Measurements from ENCODE around the gene SFMBT2. TPM values are rescaled to one million over a fixed set of nuclear protein-coding genes. Genes with fewer than 3 reads are reported as not detected.

The SFMBT2 gene
- total RNA-seq, 1 experiment from 2014 or later, result 14.3 TPM

- Mint-ChIP-seq H3K9me3 (peaks cover 4% of the 10 kb centered on the region), H3K4me1 (peaks cover 8% of the 10 kb centered on the region), H3K4me3 (no peak overlapping the region), H3K27me3 (ENCODE audit: low read depth) (peaks cover 55% of the 10 kb centered on the region), H3K36me3 (no peaks in the 10 kb centered on the region), H3K27ac (no peak overlapping the region)
- no peak for TF ChIP-seq ZNF532 (CRISPR knock-in tag; IDR thresholded peaks at IDR 0.05; ENCODE audit: borderline replicate concordance)
- TF ChIP-seq MYBL2 (CRISPR knock-in tag; IDR thresholded peaks at IDR 0.05), result no peak
- TF ChIP-seq TEAD1 (CRISPR knock-in tag; IDR thresholded peaks at IDR 0.05), result no peak
- TF ChIP-seq ATF1 (CRISPR knock-in tag; IDR thresholded peaks at IDR 0.05), result no peak
- no peak for TF ChIP-seq GABPB1 (CRISPR knock-in tag; IDR thresholded peaks at IDR 0.05)
- no peak for TF ChIP-seq FOXP4 (CRISPR knock-in tag; IDR thresholded peaks at IDR 0.05)
- DNase-seq (ENCODE audit: low spot score) (no peak), ATAC-seq (no peak)
- ChIA-PET POLR2A (no interaction called here), CTCF (no interaction called here)
Measured at GRCh38 chr10:7414766-7415165, 3.9 kb upstream of the SFMBT2 start.

- POLR2A ChIA-PET, result no interaction called here
Measured at GRCh38 chr10:7412928-7413282, 2.1 kb upstream of the SFMBT2 start.

More at GRCh38 chr10:7412928-7413282, 2.1 kb upstream of the SFMBT2 start:
- Mint-ChIP-seq H3K27ac (no peak overlapping the region), H3K4me1 (peaks cover 12% of the 10 kb centered on the region), H3K4me3 (peak overlapping the region; percentile 92), H3K9me3 (no peaks in the 10 kb centered on the region), H3K36me3 (no peaks in the 10 kb centered on the region), H3K27me3 (ENCODE audit: low read depth) (peaks cover 62% of the 10 kb centered on the region)
- DNase-seq (ENCODE audit: low spot score) (peak; percentile 52), ATAC-seq (peak; percentile 12)
- CTCF ChIA-PET, result interaction anchor here (0.6 to 5.6 kb wide), 3 partner anchors 112 to 1796 kb away, joined by 5 to 26 read pairs (median 7); no protein-coding TSS in a partner anchor
- TF ChIP-seq TEAD1 (CRISPR knock-in tag; IDR thresholded peaks at IDR 0.05) (no peak), NR2C2 (CRISPR knock-in tag; IDR thresholded peaks at IDR 0.05) (no peak), RELA (CRISPR knock-in tag; IDR thresholded peaks at IDR 0.05; ENCODE audit: borderline replicate concordance) (no peak; the same call in 1 of the 2 replicates), HMGA2 (CRISPR knock-in tag; IDR thresholded peaks at IDR 0.05) (no peak), SP1 (CRISPR knock-in tag; conservative IDR thresholded peaks at IDR 0.05) (0 out of 2 replicates have a peak, but pooled peaks have one; percentile 36), TCF7 (CRISPR knock-in tag; IDR thresholded peaks at IDR 0.05; ENCODE audit: low read depth) (no peak), NR3C1 (CRISPR knock-in tag; conservative IDR thresholded peaks at IDR 0.05; ENCODE audit: low read depth) (no peak), FOXP4 (CRISPR knock-in tag; IDR thresholded peaks at IDR 0.05) (0 out of 2 replicates have a peak, but pooled peaks have one; percentile 32), ZNF671 (CRISPR knock-in tag; IDR thresholded peaks at IDR 0.05) (no peak), SMAD4 (CRISPR knock-in tag; IDR thresholded peaks at IDR 0.05) (no peak)
- TF ChIP-seq, protein P1, sequence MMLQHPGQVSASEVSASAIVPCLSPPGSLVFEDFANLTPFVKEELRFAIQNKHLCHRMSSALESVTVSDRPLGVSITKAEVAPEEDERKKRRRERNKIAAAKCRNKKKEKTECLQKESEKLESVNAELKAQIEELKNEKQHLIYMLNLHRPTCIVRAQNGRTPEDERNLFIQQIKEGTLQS (CRISPR knock-in tag; conservative IDR thresholded peaks at IDR 0.05), result no peak
- TF ChIP-seq, protein P2, sequence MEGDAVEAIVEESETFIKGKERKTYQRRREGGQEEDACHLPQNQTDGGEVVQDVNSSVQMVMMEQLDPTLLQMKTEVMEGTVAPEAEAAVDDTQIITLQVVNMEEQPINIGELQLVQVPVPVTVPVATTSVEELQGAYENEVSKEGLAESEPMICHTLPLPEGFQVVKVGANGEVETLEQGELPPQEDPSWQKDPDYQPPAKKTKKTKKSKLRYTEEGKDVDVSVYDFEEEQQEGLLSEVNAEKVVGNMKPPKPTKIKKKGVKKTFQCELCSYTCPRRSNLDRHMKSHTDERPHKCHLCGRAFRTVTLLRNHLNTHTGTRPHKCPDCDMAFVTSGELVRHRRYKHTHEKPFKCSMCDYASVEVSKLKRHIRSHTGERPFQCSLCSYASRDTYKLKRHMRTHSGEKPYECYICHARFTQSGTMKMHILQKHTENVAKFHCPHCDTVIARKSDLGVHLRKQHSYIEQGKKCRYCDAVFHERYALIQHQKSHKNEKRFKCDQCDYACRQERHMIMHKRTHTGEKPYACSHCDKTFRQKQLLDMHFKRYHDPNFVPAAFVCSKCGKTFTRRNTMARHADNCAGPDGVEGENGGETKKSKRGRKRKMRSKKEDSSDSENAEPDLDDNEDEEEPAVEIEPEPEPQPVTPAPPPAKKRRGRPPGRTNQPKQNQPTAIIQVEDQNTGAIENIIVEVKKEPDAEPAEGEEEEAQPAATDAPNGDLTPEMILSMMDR (IDR thresholded peaks at IDR 0.05), result no peak
- TF ChIP-seq, protein P3, sequence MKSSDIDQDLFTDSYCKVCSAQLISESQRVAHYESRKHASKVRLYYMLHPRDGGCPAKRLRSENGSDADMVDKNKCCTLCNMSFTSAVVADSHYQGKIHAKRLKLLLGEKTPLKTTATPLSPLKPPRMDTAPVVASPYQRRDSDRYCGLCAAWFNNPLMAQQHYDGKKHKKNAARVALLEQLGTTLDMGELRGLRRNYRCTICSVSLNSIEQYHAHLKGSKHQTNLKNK (CRISPR knock-in tag; IDR thresholded peaks at IDR 0.05), result no peak
- TF ChIP-seq, protein P4, sequence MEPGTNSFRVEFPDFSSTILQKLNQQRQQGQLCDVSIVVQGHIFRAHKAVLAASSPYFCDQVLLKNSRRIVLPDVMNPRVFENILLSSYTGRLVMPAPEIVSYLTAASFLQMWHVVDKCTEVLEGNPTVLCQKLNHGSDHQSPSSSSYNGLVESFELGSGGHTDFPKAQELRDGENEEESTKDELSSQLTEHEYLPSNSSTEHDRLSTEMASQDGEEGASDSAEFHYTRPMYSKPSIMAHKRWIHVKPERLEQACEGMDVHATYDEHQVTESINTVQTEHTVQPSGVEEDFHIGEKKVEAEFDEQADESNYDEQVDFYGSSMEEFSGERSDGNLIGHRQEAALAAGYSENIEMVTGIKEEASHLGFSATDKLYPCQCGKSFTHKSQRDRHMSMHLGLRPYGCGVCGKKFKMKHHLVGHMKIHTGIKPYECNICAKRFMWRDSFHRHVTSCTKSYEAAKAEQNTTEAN (CRISPR knock-in tag; IDR thresholded peaks at IDR 0.05), result no peak
